Measurements from ENCODE around the gene OR1B1.
"Not testable (repeated sequence)": the region's sequence is repeated elsewhere in the genome, so short reads cannot be mapped to it uniquely, and the experiment has no call there.

Gene OR1B1

GRCh38 chr9:122657527-122657926 lies at the start of gene OR1B1:
Gene OR1B1, minus strand, starts transcription at chr9:122657627.
- DNase-seq (ENCODE audit: low read depth): no peak

- no peak for DNase-seq (ENCODE audit: low read depth)
Observed at GRCh38 chr9:122695696-122696095, 38.3 kb upstream of the OR1B1 start.

GRCh38 chr9:122684851-122685250 lies 27.4 kb upstream of the OR1B1 start:
- DNase-seq (ENCODE audit: low read depth): no peak

- DNase-seq (ENCODE audit: low read depth): no peak
Observed at GRCh38 chr9:122672481-122672880, 15.1 kb upstream of the OR1B1 start.

GRCh38 chr9:122661416-122661815 lies 4.0 kb upstream of the OR1B1 start, which contains the start of gene OR1L1:
Gene OR1L1, plus strand, starts transcription at chr9:122661716. Its CDS starts 0 bp downstream, at chr9:122661716.
- no peak for DNase-seq (ENCODE audit: low read depth)

- DNase-seq (ENCODE audit: low read depth): no peak
Observed at GRCh38 chr9:122656378-122656777, 1.0 kb downstream of the OR1B1 start.

GRCh38 chr9:122642226-122642625 lies 15.2 kb downstream of the OR1B1 start:
- DNase-seq (ENCODE audit: low read depth): no peak

- no peak for DNase-seq (ENCODE audit: low read depth)
Observed at GRCh38 chr9:122619996-122620395, 37.4 kb downstream of the OR1B1 start.

GRCh38 chr9:122614362-122614761 lies 43.1 kb downstream of the OR1B1 start, which contains the start of gene OR1Q1:
Gene OR1Q1, plus strand, starts transcription at chr9:122614738. Its CDS starts 0 bp downstream, at chr9:122614738.
- no peak for DNase-seq (ENCODE audit: low read depth)

GRCh38 chr9:122609804-122610203 lies 47.6 kb downstream of the OR1B1 start:
- DNase-seq (ENCODE audit: low read depth): no peak

- DNase-seq (ENCODE audit: low read depth): no peak
Observed at GRCh38 chr9:122606587-122606986, 50.8 kb downstream of the OR1B1 start.

GRCh38 chr9:122605691-122606090 lies 51.7 kb downstream of the OR1B1 start:
- no peak for DNase-seq (ENCODE audit: low read depth)

GRCh38 chr9:122583284-122583683 lies 74.1 kb downstream of the OR1B1 start, which contains the start of gene OR1L8:
Gene OR1L8, minus strand, starts transcription at chr9:122583384. Its CDS starts 14,907 bp downstream, at chr9:122568477.
- not testable (repeated sequence) for DNase-seq (ENCODE audit: low read depth)

- no peak for DNase-seq (ENCODE audit: low read depth)
Observed at GRCh38 chr9:122580360-122580759, 77.1 kb downstream of the OR1B1 start.

GRCh38 chr9:122579874-122580273 lies 77.6 kb downstream of the OR1B1 start:
- DNase-seq (ENCODE audit: low read depth): peak; percentile 37
